ENCODE measurements around the gene MLIP.

The MLIP gene

DNA sequence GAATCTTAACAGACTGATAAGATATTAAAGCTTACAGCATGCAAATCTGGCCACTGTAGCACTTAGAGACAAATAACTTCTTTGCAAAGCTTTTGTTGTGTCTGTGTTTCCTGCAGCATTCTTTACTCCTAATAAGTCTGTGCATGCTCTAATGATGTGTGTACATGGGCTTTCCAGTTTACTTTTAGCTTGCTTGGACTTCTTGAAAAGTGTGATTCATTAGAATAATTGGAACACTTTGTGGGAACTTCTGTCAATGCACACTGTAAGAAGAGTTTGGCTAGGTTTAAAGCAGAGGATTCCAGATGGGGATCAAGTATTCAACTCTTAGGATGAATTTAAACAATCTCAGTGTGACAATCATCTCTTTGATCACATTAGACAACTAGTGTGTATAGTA is 174.9 kb downstream of the MLIP start:
- DNase-seq (ENCODE audit: low spot score): no peak

DNA sequence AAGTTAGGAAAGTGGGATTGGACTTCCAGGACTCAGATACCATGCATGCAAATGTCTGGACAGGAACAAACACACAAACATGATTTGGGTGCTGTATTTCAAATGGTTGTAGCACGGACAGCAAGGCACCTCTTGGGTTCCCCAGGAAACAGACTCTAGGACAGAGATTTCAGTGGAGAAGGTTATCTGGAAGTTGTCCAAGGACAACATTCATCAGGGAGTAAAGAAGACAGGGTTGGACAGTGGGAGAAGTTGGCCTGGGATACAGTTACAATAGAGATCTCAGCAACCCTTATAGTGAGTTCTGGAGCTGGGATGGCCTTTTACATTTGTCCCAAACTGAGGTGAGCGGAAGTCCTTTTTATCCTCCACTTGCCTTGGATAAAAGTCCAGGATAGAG is 177.2 kb downstream of the MLIP start:
- no peak for DNase-seq (ENCODE audit: low spot score)

DNA sequence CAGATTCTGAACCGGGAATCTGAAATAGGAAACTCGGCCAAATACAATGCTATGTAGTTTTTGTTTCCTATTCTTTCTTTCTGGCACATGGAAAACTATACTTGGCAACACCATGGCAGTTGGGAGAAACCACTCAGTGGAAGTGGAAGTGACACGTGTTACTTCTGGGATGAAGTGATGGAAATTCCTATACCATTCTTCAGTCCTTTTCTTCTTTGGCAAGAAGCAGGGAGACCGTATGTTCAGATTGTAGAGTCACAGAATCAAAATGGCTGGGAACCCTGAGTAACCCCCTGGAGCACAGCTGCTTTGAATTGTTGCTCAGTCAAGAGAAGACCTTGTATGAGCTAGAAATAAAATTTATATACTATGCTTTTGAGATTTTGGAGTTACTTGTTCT is 178.2 kb downstream of the MLIP start:
- no peak for DNase-seq (ENCODE audit: low spot score)

DNA sequence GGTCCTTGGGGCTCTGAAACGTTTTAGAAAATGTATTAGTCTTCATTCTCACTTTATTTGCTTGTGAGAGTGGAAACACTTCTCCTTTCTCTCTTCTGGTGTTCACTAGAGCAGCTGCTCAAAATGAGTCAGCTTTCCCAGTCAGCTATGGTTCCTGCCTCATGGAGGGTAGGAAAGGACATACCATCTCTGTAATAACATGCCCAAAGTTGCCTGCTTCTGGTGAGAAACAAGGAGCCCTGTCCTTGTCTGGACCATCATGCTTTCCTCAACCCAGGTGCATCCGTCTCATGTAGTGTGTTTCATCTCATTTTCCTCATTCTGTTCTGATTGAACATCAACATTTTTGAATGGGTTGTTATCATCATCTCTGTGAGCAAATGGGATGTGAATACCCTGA is 179.9 kb downstream of the MLIP start:
- peak; percentile 7 for DNase-seq (ENCODE audit: low spot score)

DNA sequence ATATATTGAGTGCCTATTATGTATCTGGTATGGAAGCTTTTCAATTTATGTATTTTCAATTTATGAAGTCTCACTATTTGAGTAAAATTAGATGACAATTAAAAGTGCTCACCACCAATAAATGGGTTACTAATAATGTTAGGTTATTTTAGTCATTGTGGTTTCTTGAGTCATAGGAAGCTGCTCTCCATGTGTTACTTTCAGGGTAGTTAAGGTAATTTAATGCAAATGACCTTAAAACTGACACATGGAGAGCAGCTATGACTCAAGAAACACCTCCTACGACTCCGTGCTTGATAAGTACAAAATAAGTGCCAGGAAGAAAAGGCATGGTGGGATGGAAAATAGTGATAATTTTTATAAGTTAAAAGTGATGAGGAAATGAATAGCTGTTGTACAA is 180.5 kb downstream of the MLIP start:
- DNase-seq (ENCODE audit: low spot score): no peak

DNA sequence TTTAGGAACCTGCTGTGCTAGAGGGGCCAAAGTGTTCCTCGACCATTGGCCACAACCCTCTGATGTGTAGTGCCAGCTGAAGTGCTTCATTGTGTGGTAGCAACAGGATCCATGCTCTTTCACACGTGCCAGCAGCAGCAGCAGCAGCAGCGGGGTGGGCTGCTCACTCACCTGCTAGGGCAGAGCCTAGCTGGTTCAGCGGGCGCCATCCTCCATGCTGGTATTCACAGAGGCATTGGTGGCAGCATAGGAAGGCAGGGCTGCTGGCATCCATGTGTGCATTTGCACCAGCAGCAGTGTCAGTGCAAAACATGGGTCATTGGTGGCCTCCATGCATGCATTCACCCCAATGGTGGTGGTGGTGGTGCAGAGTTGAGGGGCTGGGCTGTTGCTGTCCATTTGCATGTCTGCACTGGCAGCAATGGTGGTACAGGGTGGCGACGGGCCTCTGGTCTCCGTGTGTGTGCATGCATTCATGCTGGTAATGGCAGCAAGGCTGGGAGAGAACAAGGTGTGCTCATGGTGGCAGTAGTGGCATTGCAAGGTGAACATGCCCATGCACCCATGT is 183.8 kb downstream of the MLIP start:
- DNase-seq (ENCODE audit: low spot score): no peak

DNA sequence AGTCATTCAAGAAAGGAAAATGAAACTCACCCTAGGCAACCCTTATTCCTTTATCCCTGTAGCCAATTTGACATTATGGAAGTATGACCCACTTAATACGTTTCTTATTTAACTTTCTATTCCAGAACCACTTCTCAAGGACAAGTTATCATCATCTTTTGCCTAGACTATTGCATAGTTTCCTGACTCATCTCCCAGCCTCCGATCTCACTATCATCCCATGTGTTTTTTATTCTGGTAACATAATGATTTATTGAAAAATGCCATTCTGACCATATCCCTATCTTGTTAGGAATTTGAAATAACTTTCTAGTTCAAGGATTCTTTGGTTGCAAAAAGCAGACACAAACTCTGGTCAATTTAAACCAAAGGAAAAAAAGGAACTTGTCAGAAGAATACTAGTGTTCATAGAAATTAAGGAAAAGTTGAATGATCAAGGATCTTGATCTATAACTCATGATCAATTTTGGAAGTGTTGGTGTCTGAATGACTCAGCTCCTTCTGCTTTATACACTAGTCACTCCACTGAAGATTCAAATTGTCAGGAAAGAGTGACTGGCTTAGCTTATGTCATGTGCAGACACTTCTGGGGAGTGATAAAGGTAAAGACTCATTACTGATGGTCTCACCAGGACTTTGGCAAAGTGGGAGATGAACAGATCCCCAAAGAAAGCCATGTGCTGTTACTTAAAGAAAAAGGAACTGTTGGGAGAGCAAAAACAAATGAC is 188.5 kb downstream of the MLIP start:
- peak; percentile 1 for DNase-seq (ENCODE audit: low spot score)

DNA sequence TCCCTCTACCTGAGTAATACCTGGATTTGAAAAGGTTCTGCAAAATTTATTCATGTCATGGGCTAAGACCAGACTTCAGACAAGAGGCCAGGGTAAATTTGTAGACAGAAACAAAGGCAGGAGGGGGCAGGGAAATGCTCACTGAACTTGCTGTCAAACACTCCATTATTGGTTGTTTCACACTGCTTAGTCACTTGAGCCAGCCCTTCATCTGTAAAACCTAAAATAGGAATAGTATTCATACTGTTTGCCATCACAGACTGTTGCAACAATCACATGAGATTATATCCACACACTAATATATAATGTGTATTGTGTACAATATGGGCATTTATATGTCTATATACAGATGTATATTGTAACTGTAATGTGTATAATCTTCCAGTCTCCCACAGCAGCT is 190.5 kb downstream of the MLIP start:
- no peak for DNase-seq (ENCODE audit: low spot score)

DNA sequence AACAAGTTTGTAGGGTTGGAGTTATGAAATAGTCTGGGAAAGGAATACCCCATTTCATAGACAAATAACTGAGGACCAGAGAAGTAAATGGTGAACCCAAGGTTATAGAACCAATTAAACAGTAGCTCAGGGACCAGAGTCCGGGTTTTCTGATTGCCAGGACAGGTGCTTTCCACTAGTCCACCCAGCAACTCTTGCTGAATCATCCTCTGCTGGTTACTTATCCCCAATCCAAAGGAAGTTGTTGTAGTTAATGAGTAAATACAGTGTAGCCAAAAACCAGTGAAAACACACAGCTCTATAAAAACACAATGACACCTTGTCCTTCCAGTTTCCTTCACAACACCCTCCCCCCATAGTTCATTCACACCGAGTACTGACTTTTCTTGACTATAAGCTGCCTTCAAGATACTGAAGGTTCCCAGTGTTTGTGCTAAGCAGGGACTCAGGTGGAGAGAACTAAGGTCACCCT is 196.2 kb downstream of the MLIP start:
- DNase-seq (ENCODE audit: low spot score): no peak

DNA sequence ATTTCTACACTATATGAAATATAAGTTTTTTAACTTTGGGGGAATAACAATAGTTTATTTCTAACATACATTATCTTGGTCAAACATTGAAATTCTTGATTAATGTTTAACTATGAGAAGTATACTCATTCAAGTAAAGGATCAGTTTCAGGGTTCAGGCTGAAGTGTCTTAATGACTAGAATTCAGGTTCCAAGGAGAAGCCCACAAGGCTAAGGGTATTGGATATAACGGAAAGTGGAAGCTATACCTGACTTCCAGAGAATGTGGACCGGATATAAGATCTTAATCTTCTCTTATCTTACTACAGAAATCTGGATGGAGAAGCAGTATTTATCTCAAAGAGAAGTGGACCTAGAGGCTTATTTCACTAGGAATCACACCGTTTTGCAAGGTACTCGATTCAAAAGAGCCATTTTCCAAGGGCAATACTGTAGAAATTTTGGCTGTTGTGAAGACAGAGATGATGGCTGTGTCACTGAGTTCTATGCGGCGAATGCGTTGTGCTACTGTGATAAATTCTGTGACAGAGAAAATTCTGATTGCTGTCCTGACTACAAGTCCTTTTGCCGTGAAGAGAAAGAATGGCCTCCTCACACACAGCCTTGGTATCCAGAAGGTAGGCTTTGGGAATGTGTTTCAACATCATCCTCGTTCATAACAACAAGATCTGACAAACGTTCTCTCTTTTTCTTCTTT is 197.2 kb downstream of the MLIP start, which contains the start of gene TINAG:
Gene TINAG (plus strand): TSS at position 153 of the 697 bp plus-strand sequence. CDS start 110 bp downstream, at position 263.
- no peak for DNase-seq (ENCODE audit: low spot score)

DNA sequence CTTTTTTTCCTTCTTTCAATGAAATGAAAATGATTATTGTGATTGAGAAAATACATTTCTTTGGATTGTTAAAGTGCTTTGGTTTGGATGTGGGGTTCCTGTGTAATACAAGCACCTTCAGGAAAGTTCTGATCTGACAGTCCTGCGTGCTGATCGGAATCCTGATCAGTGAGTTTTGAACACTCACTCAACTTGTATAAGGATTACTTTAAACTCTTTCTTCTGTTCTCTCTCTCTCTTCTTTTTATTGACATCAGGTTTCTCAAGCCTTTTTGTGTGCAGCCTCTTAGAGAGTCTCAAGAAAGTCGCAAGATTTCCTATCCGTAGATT is 197.7 kb downstream of the MLIP start:
- DNase-seq (ENCODE audit: low spot score): no peak

DNA sequence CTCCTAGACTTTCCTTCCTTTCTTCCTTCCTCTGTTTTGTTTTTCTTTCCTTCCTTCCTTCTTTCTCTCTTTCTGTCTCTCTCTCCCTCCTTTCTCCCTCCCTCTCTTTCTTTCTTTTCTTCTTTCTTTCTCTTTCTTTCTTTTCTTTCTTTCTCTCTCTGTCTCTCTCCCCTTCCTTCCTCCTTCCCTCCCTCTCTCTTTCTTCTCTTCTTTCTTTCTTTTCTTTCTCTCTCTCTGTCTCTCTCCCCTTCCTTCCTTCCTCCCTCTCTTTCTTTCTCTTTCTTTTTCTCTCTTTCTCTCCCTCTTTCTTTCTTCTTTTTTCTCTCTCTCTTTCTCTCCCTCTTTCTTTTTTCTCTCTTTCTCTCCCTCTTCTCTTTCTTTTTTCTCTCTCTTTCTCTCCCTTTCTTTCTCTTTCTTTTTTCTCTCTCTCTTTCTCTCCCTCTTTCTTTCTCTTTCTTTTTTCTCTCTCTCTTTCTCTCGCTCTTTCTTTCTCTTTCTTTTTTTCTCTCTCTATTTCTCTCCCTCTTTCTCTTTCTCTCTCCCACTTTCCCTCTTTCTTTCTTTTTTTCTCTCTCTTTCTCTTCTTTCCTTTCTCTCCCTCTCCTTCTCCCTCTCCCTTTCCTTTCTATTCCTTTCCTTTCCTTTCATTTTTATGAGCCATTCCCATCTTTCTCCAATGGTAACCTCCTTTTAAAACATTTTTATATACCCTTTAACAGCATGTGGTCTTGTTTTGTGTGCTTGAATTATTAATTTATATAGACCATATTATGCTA is 199.3 kb downstream of the MLIP start:
- DNase-seq (ENCODE audit: low spot score): no peak

DNA sequence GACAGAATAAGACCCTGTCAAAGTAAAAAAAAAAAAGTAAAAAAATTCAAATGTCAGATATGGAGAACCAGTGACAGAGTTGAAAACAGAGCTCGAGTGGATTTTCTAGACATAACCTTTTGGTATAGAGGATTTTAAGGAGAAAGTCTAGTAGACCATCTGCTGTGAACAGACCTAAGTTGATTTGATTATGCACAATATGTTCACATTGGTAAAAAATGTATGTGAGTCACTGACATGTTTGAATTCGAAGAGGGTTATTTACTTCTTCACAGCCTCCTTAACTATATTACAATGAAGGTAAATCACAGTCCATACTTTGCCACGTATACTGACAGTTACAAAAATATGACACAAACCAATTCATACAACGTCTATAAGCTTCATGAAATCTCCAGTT is 204.4 kb downstream of the MLIP start:
- DNase-seq (ENCODE audit: low spot score): no peak

Measured in hepatic stellate cell (primary cell).